Mesenchymal stem cell (in vitro differentiated cells and primary cell): ENCODE results near the gene C16orf74.

Experiments used
- DNase-seq: peaks from one replicate; pipeline ENCODE4 v3.0.0-alpha.2; 2013
- H2AFZ ChIP-seq: one replicate; pipeline ENCODE4 v1.6.1; 2013; ENCODE audit warnings: low read depth, mild to moderate bottlenecking, control low read depth, inconsistent platforms, low read length, moderate library complexity
- H2AK5ac ChIP-seq: 2 replicates; pipeline ENCODE4 v1.6.1; 2013; ENCODE audit warnings: low read length, moderate library complexity, mild to moderate bottlenecking, inconsistent platforms; ENCODE audit not compliant: severe bottlenecking
- H2BK120ac ChIP-seq: one replicate; pipeline ENCODE4 v1.6.1; 2013; ENCODE audit warnings: low read depth, mild to moderate bottlenecking, inconsistent platforms, low read length, moderate library complexity
- H2BK12ac ChIP-seq, 2 experiments: one replicate each; pipeline ENCODE4 v1.6.1; 2013; ENCODE audit warnings: inconsistent platforms in 2 of 2, low read length in 2 of 2, mild to moderate bottlenecking in 2 of 2, moderate library complexity in 2 of 2, control low read depth in 1 of 2
- H2BK15ac ChIP-seq: one replicate; pipeline ENCODE4 v1.6.1; 2013; ENCODE audit warnings: mild to moderate bottlenecking, low read depth, inconsistent platforms; ENCODE audit not compliant: poor library complexity, severe bottlenecking
- H2BK5ac ChIP-seq: 2 replicates; pipeline ENCODE4 v1.6.1; 2013; ENCODE audit warnings: low read depth, mild to moderate bottlenecking, low read length, control low read depth, inconsistent platforms; ENCODE audit not compliant: poor library complexity, severe bottlenecking
- H3K14ac ChIP-seq, 2 experiments: one replicate each; pipeline ENCODE4 v1.6.1; 2013; ENCODE audit warnings: inconsistent platforms in 2 of 2, low read length in 2 of 2, control low read depth in 1 of 2, mild to moderate bottlenecking in 1 of 2, moderate library complexity in 1 of 2
- H3K18ac ChIP-seq, 2 experiments: one replicate each; pipeline ENCODE4 v1.6.1; 2013; ENCODE audit warnings: inconsistent platforms in 2 of 2, low read length in 2 of 2, control low read depth in 1 of 2, low read depth in 1 of 2, mild to moderate bottlenecking in 1 of 2
- H3K23ac ChIP-seq, 2 experiments: one replicate each; pipeline ENCODE4 v1.6.1; 2013; ENCODE audit warnings: inconsistent platforms in 2 of 2, low read length in 2 of 2, mild to moderate bottlenecking in 2 of 2, moderate library complexity in 2 of 2, control low read depth in 1 of 2
- H3K27ac ChIP-seq: 2 replicates; pipeline ENCODE4 v1.5.1; 2013; ENCODE audit warnings: mild to moderate bottlenecking, moderate library complexity, low read length, control low read depth, inconsistent platforms; ENCODE audit not compliant: poor library complexity, severe bottlenecking
- H3K27me3 ChIP-seq, 2 experiments: 2 replicates each; pipeline versions ENCODE4 v1.6.1 to v1.7.0; 2013; ENCODE audit warnings: low read length in 2 of 2, mild to moderate bottlenecking in 2 of 2, moderate library complexity in 2 of 2, control low read depth in 1 of 2, inconsistent platforms in 1 of 2; ENCODE audit not compliant: control insufficient read depth in 1 of 2, insufficient read depth in 1 of 2
- H3K36me3 ChIP-seq, 2 experiments: 2 replicates each; pipeline versions ENCODE4 v1.6.1 to v1.7.0; 2013; ENCODE audit warnings: low read length in 2 of 2, control low read depth in 1 of 2, inconsistent platforms in 1 of 2, low read depth in 1 of 2, mild to moderate bottlenecking in 1 of 2; ENCODE audit not compliant: insufficient read depth in 2 of 2, control insufficient read depth in 1 of 2
- H3K4ac ChIP-seq, 2 experiments: one replicate each; pipeline ENCODE4 v1.6.1; 2013; ENCODE audit warnings: inconsistent platforms in 2 of 2, low read length in 2 of 2, mild to moderate bottlenecking in 2 of 2, moderate library complexity in 2 of 2, control low read depth in 1 of 2, low read depth in 1 of 2
- H3K4me1 ChIP-seq: 2 replicates; pipeline ENCODE4 v1.6.1; 2013; ENCODE audit warnings: low read depth, low read length, control low read depth; ENCODE audit not compliant: control insufficient read depth, insufficient read depth
- H3K4me2 ChIP-seq: 2 replicates; pipeline ENCODE4 v1.6.1; 2013; ENCODE audit warnings: low read length, mild to moderate bottlenecking, inconsistent platforms; ENCODE audit not compliant: poor library complexity, severe bottlenecking
- H3K4me3 ChIP-seq, 2 experiments: 2 replicates each; pipeline versions ENCODE4 v1.5.1 to v1.7.0; 2013; ENCODE audit warnings: low read length in 2 of 2, mild to moderate bottlenecking in 2 of 2, control low read depth in 1 of 2, low read depth in 1 of 2; ENCODE audit not compliant: insufficient read depth in 1 of 2
- H3K79me1 ChIP-seq: replicated peaks from 2 replicates; pipeline ENCODE4 v1.6.1; 2013; ENCODE audit warnings: mild to moderate bottlenecking, control low read depth, low read length, inconsistent platforms; ENCODE audit not compliant: poor library complexity, severe bottlenecking
- H3K9ac ChIP-seq: 2 replicates; pipeline ENCODE4 v1.7.0; 2013; ENCODE audit warnings: mild to moderate bottlenecking, low read length, moderate library complexity
- H3K9me3 ChIP-seq: 2 replicates; pipeline ENCODE4 v1.7.0; 2013; ENCODE audit warnings: mild to moderate bottlenecking, low read length; ENCODE audit not compliant: control insufficient read depth
- H4K8ac ChIP-seq: one replicate; pipeline ENCODE4 v1.6.1; 2013; ENCODE audit warnings: inconsistent platforms, mild to moderate bottlenecking, low read length, moderate library complexity
- H4K91ac ChIP-seq: one replicate; pipeline ENCODE4 v1.6.1; 2013; ENCODE audit warnings: mild to moderate bottlenecking, low read length, inconsistent platforms
- WGBS: methylation state at CpG from one replicate; pipeline ENCODE4 v1.1.7; 2013; ENCODE audit warnings: mixed read lengths; 5-methylcytosine and 5-hydroxymethylcytosine counted together

The C16orf74 gene

GRCh38 chr16:85719605-85720301 lies 31.1 kb downstream of the C16orf74 start:
- no peak overlapping the region for H2AFZ ChIP-seq
- H3K27me3 ChIP-seq = peaks cover 33 to 45% of the 10 kb centered on the region in 2 experiments
- no peak for DNase-seq
- H3K4ac ChIP-seq = no peak overlapping the region
- H3K9me3 ChIP-seq = no peaks in the 10 kb centered on the region
- 93% methylated on average over 10 of the region's 11 CpGs for WGBS
- H2BK15ac ChIP-seq = no peak overlapping the region
- H4K91ac ChIP-seq = no peak overlapping the region
- H3K9ac ChIP-seq = no peak overlapping the region
- peaks cover 7% of the 10 kb centered on the region for H3K4me1 ChIP-seq
- H2BK5ac ChIP-seq = no peak overlapping the region
- no peak overlapping the region for H2BK12ac ChIP-seq
- H4K8ac ChIP-seq = no peak overlapping the region
- no peak overlapping the region for H3K27ac ChIP-seq
- no peaks in the 10 kb centered on the region for H3K36me3 ChIP-seq
- H3K79me1 ChIP-seq = no peaks in the 10 kb centered on the region
- H3K23ac ChIP-seq = no peak overlapping the region
- H3K4me3 ChIP-seq = no peak overlapping the region
- no peak overlapping the region for H3K4me2 ChIP-seq
- H3K14ac ChIP-seq = no peak overlapping the region
- no peak overlapping the region for H2BK120ac ChIP-seq
- no peak overlapping the region for H2AK5ac ChIP-seq
- no peak overlapping the region for H3K18ac ChIP-seq

- no peak overlapping the region for H3K14ac ChIP-seq
- H3K9ac ChIP-seq = no peak overlapping the region
- H3K4ac ChIP-seq = no peak overlapping the region
- H3K27ac ChIP-seq = no peak overlapping the region
- H3K79me1 ChIP-seq = no peaks in the 10 kb centered on the region
- no peak overlapping the region for H2BK120ac ChIP-seq
- peaks cover 7% of the 10 kb centered on the region for H3K4me1 ChIP-seq
- H3K18ac ChIP-seq = no peak overlapping the region
- no peak overlapping the region for H3K4me2 ChIP-seq
- H3K4me3 ChIP-seq = no peak overlapping the region
- 44% methylated on average over 11 of the region's 11 CpGs for WGBS
- H2BK12ac ChIP-seq = no peak overlapping the region
- no peak overlapping the region for H2AFZ ChIP-seq
- no peak overlapping the region for H2BK5ac ChIP-seq
- no peaks in the 10 kb centered on the region for H3K9me3 ChIP-seq
- no peak overlapping the region for H2AK5ac ChIP-seq
- no peak overlapping the region for H3K23ac ChIP-seq
- H4K8ac ChIP-seq = no peak overlapping the region
- H2BK15ac ChIP-seq = no peak overlapping the region
- H3K27me3 ChIP-seq = peaks cover 35 to 43% of the 10 kb centered on the region in 2 experiments
- no peak overlapping the region for H4K91ac ChIP-seq
- H3K36me3 ChIP-seq = no peaks in the 10 kb centered on the region
- peak; percentile 25 for DNase-seq
Observed at GRCh38 chr16:85718682-85719081, 32.2 kb downstream of the C16orf74 start.

- Histone ChIP-seq H3K36me3 (no peaks in the 10 kb centered on the region), H2BK12ac (no peak overlapping the region), H2BK15ac (no peak overlapping the region), H3K23ac (no peak overlapping the region), H3K27me3 (peaks cover 34 to 43% of the 10 kb centered on the region in 2 experiments), H3K4me2 (no peak overlapping the region), H3K14ac (no peak overlapping the region), H3K4me3 (no peak overlapping the region), H3K79me1 (no peaks in the 10 kb centered on the region), H4K8ac (no peak overlapping the region), H3K18ac (no peak overlapping the region), H3K9me3 (no peaks in the 10 kb centered on the region), H3K9ac (no peak overlapping the region), H4K91ac (no peak overlapping the region), H3K4ac (no peak overlapping the region), H2BK5ac (no peak overlapping the region), H2AFZ (no peak overlapping the region), H2BK120ac (no peak overlapping the region), H3K4me1 (peaks cover 7% of the 10 kb centered on the region), H3K27ac (no peak overlapping the region), H2AK5ac (no peak overlapping the region)
- no peak for DNase-seq
- 48% methylated on average over 6 of the region's 6 CpGs for WGBS
Observed at GRCh38 chr16:85718153-85718477, 32.8 kb downstream of the C16orf74 start.

GRCh38 chr16:85717393-85718152 lies 33.3 kb downstream of the C16orf74 start:
- no peak overlapping the region for H2BK5ac ChIP-seq
- peak overlapping the region in 1 of 2 experiments; percentile 35 for H3K14ac ChIP-seq
- H2BK12ac ChIP-seq = peak overlapping the region in 1 of 2 experiments; percentile 76
- peak overlapping the region; percentile 41 for H4K91ac ChIP-seq
- no peak overlapping the region for H2BK120ac ChIP-seq
- peak; percentile 65 for DNase-seq
- H3K18ac ChIP-seq = peak overlapping the region in 1 of 2 experiments; percentile 24
- peaks cover 7% of the 10 kb centered on the region for H3K4me1 ChIP-seq
- WGBS = 44% methylated on average over 16 of the region's 21 CpGs
- H3K9me3 ChIP-seq = peaks cover under 1% of the 10 kb centered on the region
- H3K4ac ChIP-seq = no peak overlapping the region
- H2AFZ ChIP-seq = no peak overlapping the region
- no peak overlapping the region for H2AK5ac ChIP-seq
- peaks cover 34 to 48% of the 10 kb centered on the region in 2 experiments for H3K27me3 ChIP-seq
- H3K79me1 ChIP-seq = no peaks in the 10 kb centered on the region
- H3K9ac ChIP-seq = no peak overlapping the region
- no peak overlapping the region for H3K4me2 ChIP-seq
- H3K27ac ChIP-seq = no peak overlapping the region
- H3K4me3 ChIP-seq = no peak overlapping the region
- H4K8ac ChIP-seq = peak overlapping the region; percentile 84
- no peak overlapping the region for H2BK15ac ChIP-seq
- H3K23ac ChIP-seq = no peak overlapping the region
- H3K36me3 ChIP-seq = no peaks in the 10 kb centered on the region
